HL-60 (cell line): ENCODE measurements around the gene CTSD.

Experiments used
- DNase-seq, 2 experiments: peaks; one replicate each; pipeline ENCODE4 v3.0.0-alpha.2; 2010 to 2020; ENCODE audit warnings: low read depth in 1 of 2, low spot score in 1 of 2
- H3K27ac ChIP-seq: fragments of 250-450 bp; sonication (Bioruptor Pico); replicated peaks from 2 replicates; pipeline ENCODE4 v1.5.1; 2020; ENCODE audit warnings: mild to moderate bottlenecking, moderate library complexity
- H3K27me3 ChIP-seq: fragments of 250-450 bp; sonication (Bioruptor Pico); 2 replicates; pipeline ENCODE4 v1.5.1; 2021; ENCODE audit warnings: mild to moderate bottlenecking, moderate library complexity; ENCODE audit not compliant: insufficient read depth, poor library complexity, severe bottlenecking
- H3K4me3 ChIP-seq: replicated peaks from 2 replicates; pipeline ENCODE4 v1.5.1; 2011; ENCODE audit warnings: mild to moderate bottlenecking, control low read depth, low read length; ENCODE audit not compliant: insufficient read depth
- GABPA ChIP-seq: IDR thresholded peaks from 2 replicates; pipeline ENCODE4 v1.6.1; 2012; ENCODE audit warnings: low read depth
- POLR2AphosphoS5 ChIP-seq: IDR thresholded peaks from 2 replicates; pipeline ENCODE4 v1.6.1; 2012; ENCODE audit warnings: low read depth
- SPI1 ChIP-seq: IDR thresholded peaks from 2 replicates; pipeline ENCODE4 v1.6.1; 2012; ENCODE audit warnings: low read depth, mild to moderate bottlenecking, borderline replicate concordance
- TF ChIP-seq, protein P1 (sequence below): IDR thresholded peaks from 2 replicates; pipeline ENCODE4 v1.6.1; 2012; ENCODE audit warnings: low read depth; ENCODE audit not compliant: insufficient replicate concordance
- TF ChIP-seq, protein P2 (sequence below): IDR thresholded peaks from one replicate; pipeline ENCODE4 v1.5.1; 2011; ENCODE audit warnings: low read length, control low read depth, inconsistent platforms; ENCODE audit not compliant: insufficient read depth

The CTSD gene

DNA sequence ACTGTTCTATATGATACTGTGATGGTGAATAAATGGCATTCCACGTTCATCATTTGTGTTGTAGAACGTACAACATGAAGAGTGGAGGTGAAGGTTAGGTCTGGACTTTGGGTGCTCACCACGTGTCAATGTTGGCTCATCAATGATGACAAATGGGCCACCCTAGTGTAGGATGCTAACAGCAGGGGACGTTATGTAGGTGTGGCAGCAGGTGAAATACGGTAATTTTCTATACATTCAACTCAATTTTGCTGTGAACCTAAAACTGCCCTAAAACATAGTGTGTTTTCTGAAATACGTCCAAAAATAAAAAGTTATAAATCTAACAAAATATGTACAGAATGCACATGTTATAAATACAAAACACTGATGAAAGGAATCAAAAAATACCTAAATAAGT, 60.6 kb downstream of the CTSD start:
- DNase-seq, result no peak
- Histone ChIP-seq H3K27ac (no peak overlapping the region), H3K27me3 (peaks cover 2% of the 10 kb centered on the region)

More for the DNA sequence above, 60.6 kb downstream of the CTSD start:
- TF ChIP-seq, protein P1, sequence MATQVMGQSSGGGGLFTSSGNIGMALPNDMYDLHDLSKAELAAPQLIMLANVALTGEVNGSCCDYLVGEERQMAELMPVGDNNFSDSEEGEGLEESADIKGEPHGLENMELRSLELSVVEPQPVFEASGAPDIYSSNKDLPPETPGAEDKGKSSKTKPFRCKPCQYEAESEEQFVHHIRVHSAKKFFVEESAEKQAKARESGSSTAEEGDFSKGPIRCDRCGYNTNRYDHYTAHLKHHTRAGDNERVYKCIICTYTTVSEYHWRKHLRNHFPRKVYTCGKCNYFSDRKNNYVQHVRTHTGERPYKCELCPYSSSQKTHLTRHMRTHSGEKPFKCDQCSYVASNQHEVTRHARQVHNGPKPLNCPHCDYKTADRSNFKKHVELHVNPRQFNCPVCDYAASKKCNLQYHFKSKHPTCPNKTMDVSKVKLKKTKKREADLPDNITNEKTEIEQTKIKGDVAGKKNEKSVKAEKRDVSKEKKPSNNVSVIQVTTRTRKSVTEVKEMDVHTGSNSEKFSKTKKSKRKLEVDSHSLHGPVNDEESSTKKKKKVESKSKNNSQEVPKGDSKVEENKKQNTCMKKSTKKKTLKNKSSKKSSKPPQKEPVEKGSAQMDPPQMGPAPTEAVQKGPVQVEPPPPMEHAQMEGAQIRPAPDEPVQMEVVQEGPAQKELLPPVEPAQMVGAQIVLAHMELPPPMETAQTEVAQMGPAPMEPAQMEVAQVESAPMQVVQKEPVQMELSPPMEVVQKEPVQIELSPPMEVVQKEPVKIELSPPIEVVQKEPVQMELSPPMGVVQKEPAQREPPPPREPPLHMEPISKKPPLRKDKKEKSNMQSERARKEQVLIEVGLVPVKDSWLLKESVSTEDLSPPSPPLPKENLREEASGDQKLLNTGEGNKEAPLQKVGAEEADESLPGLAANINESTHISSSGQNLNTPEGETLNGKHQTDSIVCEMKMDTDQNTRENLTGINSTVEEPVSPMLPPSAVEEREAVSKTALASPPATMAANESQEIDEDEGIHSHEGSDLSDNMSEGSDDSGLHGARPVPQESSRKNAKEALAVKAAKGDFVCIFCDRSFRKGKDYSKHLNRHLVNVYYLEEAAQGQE, result no peak
- TF ChIP-seq, protein P2, sequence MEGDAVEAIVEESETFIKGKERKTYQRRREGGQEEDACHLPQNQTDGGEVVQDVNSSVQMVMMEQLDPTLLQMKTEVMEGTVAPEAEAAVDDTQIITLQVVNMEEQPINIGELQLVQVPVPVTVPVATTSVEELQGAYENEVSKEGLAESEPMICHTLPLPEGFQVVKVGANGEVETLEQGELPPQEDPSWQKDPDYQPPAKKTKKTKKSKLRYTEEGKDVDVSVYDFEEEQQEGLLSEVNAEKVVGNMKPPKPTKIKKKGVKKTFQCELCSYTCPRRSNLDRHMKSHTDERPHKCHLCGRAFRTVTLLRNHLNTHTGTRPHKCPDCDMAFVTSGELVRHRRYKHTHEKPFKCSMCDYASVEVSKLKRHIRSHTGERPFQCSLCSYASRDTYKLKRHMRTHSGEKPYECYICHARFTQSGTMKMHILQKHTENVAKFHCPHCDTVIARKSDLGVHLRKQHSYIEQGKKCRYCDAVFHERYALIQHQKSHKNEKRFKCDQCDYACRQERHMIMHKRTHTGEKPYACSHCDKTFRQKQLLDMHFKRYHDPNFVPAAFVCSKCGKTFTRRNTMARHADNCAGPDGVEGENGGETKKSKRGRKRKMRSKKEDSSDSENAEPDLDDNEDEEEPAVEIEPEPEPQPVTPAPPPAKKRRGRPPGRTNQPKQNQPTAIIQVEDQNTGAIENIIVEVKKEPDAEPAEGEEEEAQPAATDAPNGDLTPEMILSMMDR, result no peak
- TF ChIP-seq SPI1 (no peak), GABPA (no peak), POLR2AphosphoS5 (no peak)
- H3K4me3 ChIP-seq, result no peak overlapping the region
